ENCODE measurements around the gene ZNF569.

GRCh38 chr19:37511186-37511585, 43.9 kb upstream of the ZNF569 start:
- TF ChIP-seq SUZ12 (IDR thresholded peaks at IDR 0.05) (no peak), L3MBTL2 (conservative IDR thresholded peaks at IDR 0.05) (no peak), LEF1 (IDR thresholded peaks at IDR 0.05; ENCODE audit: borderline replicate concordance) (no peak), PKNOX1 (IDR thresholded peaks at IDR 0.05) (no peak), TARDBP (IDR thresholded peaks at IDR 0.05) (no peak), CTBP1 (IDR thresholded peaks at IDR 0.05; ENCODE audit: borderline replicate concordance) (no peak)
